Progenitor cell of endocrine pancreas (in vitro differentiated cells): ENCODE results near the gene UST. TPM values are rescaled to one million over a fixed set of nuclear protein-coding genes. Genes with fewer than 3 reads are reported as not detected.
"Not testable (repeated sequence)": the region's sequence is repeated elsewhere in the genome, so short reads cannot be mapped to it uniquely, and the experiment has no call there.

Experiments used
- DNase-seq: peaks from one replicate; pipeline ENCODE4 v3.0.0; 2021; ENCODE audit warnings: low spot score; ENCODE audit not compliant: unreplicated experiment
- H3K27ac Mint-ChIP-seq: 2 replicates; pipeline ENCODE4 v1.8.0; 2021; ENCODE audit warnings: mild to moderate bottlenecking, moderate library complexity, mixed read lengths
- H3K27me3 Mint-ChIP-seq: 2 replicates; pipeline ENCODE4 v1.8.0; 2021; ENCODE audit warnings: mixed read lengths
- H3K36me3 Mint-ChIP-seq: 2 replicates; pipeline ENCODE4 v1.8.0; 2022; ENCODE audit warnings: mixed read lengths; ENCODE audit not compliant: insufficient read depth
- H3K4me1 Mint-ChIP-seq: 2 replicates; pipeline ENCODE4 v1.8.0; 2021; ENCODE audit warnings: low read depth, mixed read lengths
- H3K4me3 Mint-ChIP-seq: 2 replicates; pipeline ENCODE4 v1.8.0; 2021; ENCODE audit warnings: low read depth, mild to moderate bottlenecking, moderate library complexity, mixed read lengths
- H3K9me3 Mint-ChIP-seq: 2 replicates; pipeline ENCODE4 v1.8.0; 2021; ENCODE audit warnings: low read depth, mixed read lengths
- total RNA-seq: library from RNA; stranded (reverse); gene quantifications from 2 replicates; pipeline ENCODE4 v1.2.1, GENCODE V29; 2021
- TF ChIP-seq, protein P1 (sequence below): fragments of 200-600 bp; sonication (generic); IDR thresholded peaks from one replicate; pipeline ENCODE4 v1.5.0; 2021; ENCODE audit warnings: antibody characterized with exemption, mild to moderate bottlenecking; ENCODE audit not compliant: unreplicated experiment

The UST gene
- total RNA-seq, 1 donor from 2014 or later = 2.9 TPM

DNA sequence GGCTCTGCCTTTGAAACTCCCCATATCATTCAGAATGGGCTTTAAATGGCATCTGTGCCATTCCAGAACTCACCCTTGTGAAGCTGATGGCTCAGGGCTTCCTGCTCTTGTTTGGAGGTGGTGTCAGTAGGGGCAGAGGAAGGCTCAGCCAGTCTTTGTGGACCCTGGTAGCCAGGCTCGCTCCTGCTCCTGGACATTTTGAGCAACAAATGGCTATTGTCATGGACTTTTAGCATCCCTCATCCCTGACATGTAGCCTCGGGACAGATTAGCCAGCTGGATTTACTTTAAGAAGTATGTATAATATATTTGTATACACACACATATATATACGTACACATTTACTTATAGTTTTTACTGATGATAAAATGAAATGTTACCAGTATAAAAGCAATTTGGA lies 104.1 kb downstream of the UST start:
- TF ChIP-seq, protein P1, sequence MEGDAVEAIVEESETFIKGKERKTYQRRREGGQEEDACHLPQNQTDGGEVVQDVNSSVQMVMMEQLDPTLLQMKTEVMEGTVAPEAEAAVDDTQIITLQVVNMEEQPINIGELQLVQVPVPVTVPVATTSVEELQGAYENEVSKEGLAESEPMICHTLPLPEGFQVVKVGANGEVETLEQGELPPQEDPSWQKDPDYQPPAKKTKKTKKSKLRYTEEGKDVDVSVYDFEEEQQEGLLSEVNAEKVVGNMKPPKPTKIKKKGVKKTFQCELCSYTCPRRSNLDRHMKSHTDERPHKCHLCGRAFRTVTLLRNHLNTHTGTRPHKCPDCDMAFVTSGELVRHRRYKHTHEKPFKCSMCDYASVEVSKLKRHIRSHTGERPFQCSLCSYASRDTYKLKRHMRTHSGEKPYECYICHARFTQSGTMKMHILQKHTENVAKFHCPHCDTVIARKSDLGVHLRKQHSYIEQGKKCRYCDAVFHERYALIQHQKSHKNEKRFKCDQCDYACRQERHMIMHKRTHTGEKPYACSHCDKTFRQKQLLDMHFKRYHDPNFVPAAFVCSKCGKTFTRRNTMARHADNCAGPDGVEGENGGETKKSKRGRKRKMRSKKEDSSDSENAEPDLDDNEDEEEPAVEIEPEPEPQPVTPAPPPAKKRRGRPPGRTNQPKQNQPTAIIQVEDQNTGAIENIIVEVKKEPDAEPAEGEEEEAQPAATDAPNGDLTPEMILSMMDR = no peak
- Mint-ChIP-seq H3K4me1 (peaks cover 13% of the 10 kb centered on the region), H3K9me3 (no peaks in the 10 kb centered on the region), H3K36me3 (no peaks in the 10 kb centered on the region), H3K4me3 (no peak overlapping the region), H3K27me3 (peaks cover 6% of the 10 kb centered on the region), H3K27ac (no peak overlapping the region)
- no peak for DNase-seq

- Mint-ChIP-seq H3K36me3 (no peaks in the 10 kb centered on the region), H3K9me3 (no peaks in the 10 kb centered on the region), H3K27me3 (peaks cover 6% of the 10 kb centered on the region), H3K4me3 (no peak overlapping the region), H3K27ac (no peak overlapping the region), H3K4me1 (peaks cover 13% of the 10 kb centered on the region)
- TF ChIP-seq, protein P1 = no peak
- DNase-seq = no peak
Observed at GRCh38 chr6:148851683-148852556, 105.1 kb downstream of the UST start.

GRCh38 chr6:148852688-148853087 lies 105.9 kb downstream of the UST start:
- Mint-ChIP-seq H3K4me1 (peaks cover 12% of the 10 kb centered on the region), H3K27me3 (peaks cover 6% of the 10 kb centered on the region), H3K36me3 (no peaks in the 10 kb centered on the region), H3K9me3 (no peaks in the 10 kb centered on the region), H3K27ac (no peak overlapping the region), H3K4me3 (no peak overlapping the region)
- DNase-seq = no peak
- TF ChIP-seq, protein P1 = no peak

DNA sequence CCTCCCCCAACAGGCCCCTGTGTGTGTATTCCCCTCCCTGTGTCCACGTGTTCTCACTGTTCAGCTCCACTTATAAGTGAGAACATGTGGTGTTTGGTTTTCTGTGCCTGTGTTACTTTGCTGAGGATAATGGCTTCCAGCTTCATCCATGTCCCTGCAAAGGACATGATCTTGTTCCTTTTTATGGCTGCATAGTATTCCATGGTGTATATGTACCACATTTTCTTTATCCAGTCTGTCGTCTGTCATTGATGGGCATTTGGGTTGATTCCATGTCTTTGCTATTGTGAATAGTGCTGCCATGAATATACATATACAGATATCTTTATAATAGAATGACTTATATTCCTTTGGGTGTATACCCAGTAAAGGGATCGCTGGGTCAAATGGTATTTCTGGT lies 106.3 kb downstream of the UST start:
- H3K4me1 Mint-ChIP-seq, H3K27me3 Mint-ChIP-seq, H3K9me3 Mint-ChIP-seq, H3K36me3 Mint-ChIP-seq, H3K4me3 Mint-ChIP-seq, DNase-seq, H3K27ac Mint-ChIP-seq: not testable (repeated sequence)

DNA sequence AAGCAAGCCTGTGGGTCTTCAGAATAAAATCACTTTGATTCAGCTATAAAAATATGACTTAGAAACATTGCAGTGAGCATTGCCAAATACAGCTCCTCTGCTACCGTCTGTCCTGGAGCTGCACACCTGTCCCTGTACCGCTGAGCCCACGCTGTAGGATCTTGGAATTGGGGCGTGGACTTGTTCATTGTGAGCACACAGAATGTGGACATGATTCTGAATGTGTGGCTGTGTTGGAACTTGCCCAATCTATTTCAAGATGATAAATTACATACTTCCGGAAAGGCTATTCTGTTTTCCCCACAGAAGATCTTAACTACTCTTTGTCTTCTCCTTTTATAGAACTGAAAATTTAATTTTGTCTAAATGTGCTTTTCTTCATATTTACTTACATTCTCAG lies 107.3 kb downstream of the UST start:
- H3K27me3 Mint-ChIP-seq = peaks cover 6% of the 10 kb centered on the region
- peaks cover 9% of the 10 kb centered on the region for H3K4me1 Mint-ChIP-seq
- no peak overlapping the region for H3K27ac Mint-ChIP-seq
- peaks cover 3% of the 10 kb centered on the region for H3K36me3 Mint-ChIP-seq
- no peak for DNase-seq
- TF ChIP-seq, protein P1 = no peak
- H3K9me3 Mint-ChIP-seq = no peaks in the 10 kb centered on the region
- no peak overlapping the region for H3K4me3 Mint-ChIP-seq

DNA sequence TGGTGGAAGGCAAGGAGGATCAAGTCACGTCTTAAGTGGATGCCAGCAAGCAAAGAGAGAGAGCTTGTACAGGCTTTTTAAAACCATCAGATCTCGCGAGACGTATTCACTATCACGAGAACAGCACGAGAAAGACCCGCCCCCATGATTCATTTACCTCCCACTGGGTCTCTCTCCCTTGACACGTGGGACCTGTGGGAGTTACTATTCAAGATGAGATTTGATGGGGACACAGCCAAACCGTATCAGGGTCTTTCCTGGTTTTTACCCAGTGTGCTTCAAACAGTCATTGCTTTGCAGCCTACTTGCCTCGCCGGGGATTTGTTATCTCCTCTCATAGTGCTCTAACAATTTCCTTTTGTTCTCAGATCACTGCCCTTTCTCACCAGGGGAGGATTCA lies 108.2 kb downstream of the UST start:
- Mint-ChIP-seq H3K4me1 (peaks cover 9% of the 10 kb centered on the region), H3K9me3 (peaks cover 2% of the 10 kb centered on the region), H3K27ac (no peak overlapping the region), H3K4me3 (no peak overlapping the region), H3K36me3 (peaks cover 3% of the 10 kb centered on the region), H3K27me3 (peaks cover 6% of the 10 kb centered on the region)
- TF ChIP-seq, protein P1 = no peak
- no peak for DNase-seq
